ENCODE results near the gene FHAD1. TPM values are rescaled to one million over a fixed set of nuclear protein-coding genes. Genes with fewer than 3 reads are reported as not detected.
A peak's percentile ranks its signal among the peaks of the same experiment; 100 is the strongest.

FHAD1 gene
- total RNA-seq: 3.1 TPM

- peak; percentile 76 for ATAC-seq
- intact Hi-C loops (cut with DNase I): no loop called here
These were observed at the start of gene FHAD1 for GRCh38 chr1:15246960-15247614. Gene FHAD1 (plus strand): TSS chr1:15247223. CDS start chr1:15251785, 4,562 bp downstream.

GRCh38 chr1:15197591-15198447 lies 49.2 kb upstream of the FHAD1 start:
- DNase-seq (ENCODE audit: low spot score): no peak
- ATAC-seq: no peak
- intact Hi-C loops (cut with DNase I): no loop called here

More at GRCh38 chr1:15246960-15247614, at the start of gene FHAD1:
- DNase-seq (ENCODE audit: low spot score): peak; percentile 79

GRCh38 chr1:15198684-15199083 lies 48.3 kb upstream of the FHAD1 start:
- ATAC-seq (no peak), DNase-seq (ENCODE audit: low spot score) (no peak)
- intact Hi-C loops (cut with DNase I): no loop called here

GRCh38 chr1:15201221-15201620 lies 45.8 kb upstream of the FHAD1 start:
- intact Hi-C loops (cut with DNase I): no loop called here
- no peak for ATAC-seq

GRCh38 chr1:15201849-15202551 lies 45.0 kb upstream of the FHAD1 start:
- DNase-seq (ENCODE audit: low spot score): no peak
- ATAC-seq: no peak
- intact Hi-C loops (cut with DNase I): no loop called here

More at GRCh38 chr1:15201221-15201620, 45.8 kb upstream of the FHAD1 start:
- no peak for DNase-seq (ENCODE audit: low spot score)

- DNase-seq (ENCODE audit: low spot score): no peak
These were observed 42.1 kb upstream of the FHAD1 start for GRCh38 chr1:15204931-15205330.

GRCh38 chr1:15205586-15206346 lies 41.3 kb upstream of the FHAD1 start:
- ATAC-seq (no peak), DNase-seq (ENCODE audit: low spot score) (no peak)
- intact Hi-C loops (cut with DNase I): no loop called here

More at GRCh38 chr1:15204931-15205330, 42.1 kb upstream of the FHAD1 start:
- no peak for ATAC-seq
- intact Hi-C loops (cut with DNase I): no loop called here

- intact Hi-C loops (cut with DNase I): no loop called here
- DNase-seq (ENCODE audit: low spot score): no peak
- ATAC-seq: no peak
These were observed 40.5 kb upstream of the FHAD1 start for GRCh38 chr1:15206418-15207030.

- intact Hi-C loops (cut with DNase I): no loop called here
- DNase-seq (ENCODE audit: low spot score) (no peak), ATAC-seq (no peak)
These were observed 39.8 kb upstream of the FHAD1 start for GRCh38 chr1:15207031-15207828.

- DNase-seq (ENCODE audit: low spot score): peak; percentile 44
- ATAC-seq: no peak
- intact Hi-C loops (cut with DNase I): no loop called here
These were observed 39.1 kb upstream of the FHAD1 start for GRCh38 chr1:15207829-15208429.

GRCh38 chr1:15210651-15211375 lies 36.2 kb upstream of the FHAD1 start:
- ATAC-seq (no peak), DNase-seq (ENCODE audit: low spot score) (no peak)
- intact Hi-C loops (cut with DNase I): no loop called here

- intact Hi-C loops (cut with DNase I): no loop called here
- ATAC-seq: no peak
- no peak for DNase-seq (ENCODE audit: low spot score)
These were observed 35.6 kb upstream of the FHAD1 start for GRCh38 chr1:15211424-15211823.

- intact Hi-C loops (cut with DNase I): no loop called here
- peak; percentile 49 for DNase-seq (ENCODE audit: low spot score)
These were observed 34.6 kb upstream of the FHAD1 start for GRCh38 chr1:15212216-15212953.

GRCh38 chr1:15212954-15213291 lies 34.1 kb upstream of the FHAD1 start:
- ATAC-seq (no peak), DNase-seq (ENCODE audit: low spot score) (no peak)
- intact Hi-C loops (cut with DNase I): no loop called here

More at GRCh38 chr1:15212216-15212953, 34.6 kb upstream of the FHAD1 start:
- no peak for ATAC-seq

- ATAC-seq (no peak), DNase-seq (ENCODE audit: low spot score) (no peak)
- intact Hi-C loops (cut with DNase I): no loop called here
These were observed 33.6 kb upstream of the FHAD1 start for GRCh38 chr1:15213341-15213821.

GRCh38 chr1:15214527-15214926 lies 32.5 kb upstream of the FHAD1 start:
- intact Hi-C loops (cut with DNase I): no loop called here
- ATAC-seq (peak; percentile 97), DNase-seq (ENCODE audit: low spot score) (peak; percentile 82)
